Uterus (tissue), 4 donors: Measurements from ENCODE around the gene KMT2C. TPM values are rescaled to one million over a fixed set of nuclear protein-coding genes. Genes with fewer than 3 reads are reported as not detected.
"Not testable (repeated sequence)": the region's sequence is repeated elsewhere in the genome, so short reads cannot be mapped to it uniquely, and the experiment has no call there.

ENCODE experiments used
- DNase-seq, 2 donors: peaks; one replicate each; pipeline ENCODE4 v3.0.0-alpha.2; 2019 to 2020
- H3K27ac ChIP-seq, 2 donors: fragments of 200-600 bp; sonication (generic); 1 replicate in 1 of 2; 2 replicates in 1 of 2; pipeline ENCODE4 v1.5.1; 2016 to 2018
- H3K27me3 ChIP-seq, 2 donors: fragments of 200-600 bp; sonication (generic); one replicate each; pipeline ENCODE4 v1.5.1; 2018 to 2019; ENCODE audit warnings: control low read depth in 1 of 2
- H3K36me3 ChIP-seq, 2 donors: fragments of 200-600 bp; sonication (generic); one replicate each; pipeline ENCODE4 v1.5.1; 2019; ENCODE audit warnings: control low read depth in 1 of 2
- H3K4me1 ChIP-seq, 2 donors: fragments of 200-600 bp; sonication (generic); one replicate each; pipeline ENCODE4 v1.5.1; 2018 to 2019; ENCODE audit warnings: control low read depth in 1 of 2
- H3K4me3 ChIP-seq, 2 donors: fragments of 200-600 bp; sonication (generic); 1 replicate in 1 of 2; 2 replicates in 1 of 2; pipeline ENCODE4 v1.5.1; 2018 to 2019; ENCODE audit warnings: mild to moderate bottlenecking in 1 of 2
- H3K9me3 ChIP-seq, 2 donors: fragments of 200-600 bp; sonication (generic); one replicate each; pipeline ENCODE4 v1.5.1; 2019; ENCODE audit warnings: control low read depth in 1 of 2
- POLR2A ChIP-seq, 2 donors: fragments of 450-650 bp; IDR thresholded peaks; one replicate each; pipeline ENCODE4 v1.6.1; 2016; ENCODE audit warnings: antibody characterized with exemption in 2 of 2, mild to moderate bottlenecking in 1 of 2, moderate library complexity in 1 of 2
- intact Hi-C: fragments of 100-400 bp; cut with DNase I; formaldehyde crosslinking; loops from one replicate; pipeline ENCODE4 v1.15.1; 2023; ENCODE audit warnings: low total_unique reads
- total RNA-seq, 4 donors: library from RNA; depleted of rRNA in 3 of 4; stranded (reverse); fragments of >200 nt in 3 of 4; gene quantifications; one replicate each; pipeline versions ENCODE4 v1.1.0 to v1.2.4, GENCODE V29; 2014 to 2023
- TF ChIP-seq, protein P1 (sequence below), 4 experiments: fragments of 200-600 bp in 2 of 4; fragments of 450-650 bp in 2 of 4; sonication (generic) in 2 of 4; IDR thresholded peaks; one replicate each; pipeline ENCODE4 v1.5.1; 2016 to 2019; ENCODE audit warnings: antibody characterized with exemption in 4 of 4, mild to moderate bottlenecking in 2 of 4, moderate library complexity in 1 of 4
- donor health status: DM: yes; HTN: yes; CAD: no.

Gene KMT2C
- total RNA-seq, 4 donors from 2014 or later, result 30.5 to 177 (median 90.0) TPM

DNA sequence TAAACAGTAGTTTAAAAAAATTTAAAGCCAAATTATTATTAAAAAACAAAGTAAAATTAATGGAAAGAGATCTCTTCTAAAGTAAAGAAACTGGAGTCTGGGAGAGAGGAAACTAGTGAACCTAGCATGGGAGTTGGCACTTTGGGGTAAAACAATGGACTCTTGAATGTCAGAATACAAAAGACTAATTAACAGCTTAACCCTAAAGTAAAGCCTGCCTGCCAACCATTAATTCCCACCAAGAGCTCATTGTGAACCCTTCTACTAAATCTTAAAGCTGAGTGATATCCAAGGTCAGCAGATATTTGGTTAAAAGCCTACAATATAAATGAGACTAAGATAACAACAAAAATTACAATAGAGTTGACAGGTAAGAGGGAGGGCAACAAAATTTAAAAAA lies 36.5 kb downstream of the KMT2C start:
- no peaks in the 10 kb centered on the region for H3K4me1 ChIP-seq
- H3K27ac ChIP-seq, result no peak overlapping the region
- no peak overlapping the region for H3K4me3 ChIP-seq
- TF ChIP-seq POLR2A (IDR thresholded peaks at IDR 0.05), result no peak
- no peak for DNase-seq
- H3K27me3 ChIP-seq, result no peaks in the 10 kb centered on the region
- no peaks in the 10 kb centered on the region for H3K36me3 ChIP-seq
- intact Hi-C loops, result no loop called here
- H3K9me3 ChIP-seq, result no peaks in the 10 kb centered on the region

DNA sequence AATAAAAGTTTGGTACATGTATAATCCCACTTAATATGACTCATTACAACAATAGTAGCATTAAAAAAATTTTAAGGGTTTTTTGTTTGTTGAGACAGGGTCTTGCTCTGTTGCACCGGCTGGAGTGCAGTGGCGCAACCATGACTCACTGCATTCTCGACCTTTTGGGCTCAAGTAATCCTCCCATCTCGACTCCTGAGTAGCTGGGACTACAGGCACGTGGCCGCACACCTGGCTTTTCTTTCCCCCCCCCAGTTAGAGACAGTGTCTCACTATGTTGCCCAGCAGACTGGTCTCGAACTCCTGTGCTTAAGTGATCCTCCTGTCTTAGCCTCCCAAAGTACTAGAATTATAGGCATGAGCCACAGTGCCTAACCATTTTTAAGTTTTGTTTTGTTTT lies 40.7 kb downstream of the KMT2C start:
- Histone ChIP-seq H3K4me3 (no peak overlapping the region), H3K36me3 (no peaks in the 10 kb centered on the region), H3K4me1 (peaks cover 0 to 3% of the 10 kb centered on the region in 2 donors), H3K9me3 (no peaks in the 10 kb centered on the region), H3K27me3 (no peaks in the 10 kb centered on the region), H3K27ac (no peak overlapping the region)
- TF ChIP-seq, protein P1, sequence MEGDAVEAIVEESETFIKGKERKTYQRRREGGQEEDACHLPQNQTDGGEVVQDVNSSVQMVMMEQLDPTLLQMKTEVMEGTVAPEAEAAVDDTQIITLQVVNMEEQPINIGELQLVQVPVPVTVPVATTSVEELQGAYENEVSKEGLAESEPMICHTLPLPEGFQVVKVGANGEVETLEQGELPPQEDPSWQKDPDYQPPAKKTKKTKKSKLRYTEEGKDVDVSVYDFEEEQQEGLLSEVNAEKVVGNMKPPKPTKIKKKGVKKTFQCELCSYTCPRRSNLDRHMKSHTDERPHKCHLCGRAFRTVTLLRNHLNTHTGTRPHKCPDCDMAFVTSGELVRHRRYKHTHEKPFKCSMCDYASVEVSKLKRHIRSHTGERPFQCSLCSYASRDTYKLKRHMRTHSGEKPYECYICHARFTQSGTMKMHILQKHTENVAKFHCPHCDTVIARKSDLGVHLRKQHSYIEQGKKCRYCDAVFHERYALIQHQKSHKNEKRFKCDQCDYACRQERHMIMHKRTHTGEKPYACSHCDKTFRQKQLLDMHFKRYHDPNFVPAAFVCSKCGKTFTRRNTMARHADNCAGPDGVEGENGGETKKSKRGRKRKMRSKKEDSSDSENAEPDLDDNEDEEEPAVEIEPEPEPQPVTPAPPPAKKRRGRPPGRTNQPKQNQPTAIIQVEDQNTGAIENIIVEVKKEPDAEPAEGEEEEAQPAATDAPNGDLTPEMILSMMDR (IDR thresholded peaks at IDR 0.05), result no peak
- TF ChIP-seq POLR2A (IDR thresholded peaks at IDR 0.05), result no peak
- intact Hi-C loops, result no loop called here
- DNase-seq, result no peak

DNA sequence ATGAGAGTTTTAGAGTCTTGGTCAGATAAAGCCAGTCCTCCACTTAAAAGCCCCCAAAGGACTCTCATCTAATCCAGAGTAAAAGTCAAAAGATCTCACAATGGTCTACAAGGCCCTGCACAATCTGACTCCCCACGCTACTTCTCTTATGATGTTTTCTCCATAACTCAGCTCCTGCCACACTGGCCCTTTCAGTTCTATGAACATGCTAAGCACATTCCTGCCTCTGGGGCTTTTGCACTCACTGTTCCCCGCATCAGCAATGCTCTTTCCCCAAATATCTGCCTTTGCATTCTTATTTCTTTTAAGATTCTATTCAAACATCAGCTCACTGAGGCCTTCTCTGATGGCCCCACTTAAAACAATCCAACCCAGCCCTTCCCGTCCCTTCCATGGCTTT lies 41.6 kb downstream of the KMT2C start:
- H3K36me3 ChIP-seq, H3K4me3 ChIP-seq, intact Hi-C loops, H3K27ac ChIP-seq, H3K4me1 ChIP-seq, H3K9me3 ChIP-seq, H3K27me3 ChIP-seq: not testable (repeated sequence)
- peak in 1 of 2 donors; percentile 36 for DNase-seq
- TF ChIP-seq, protein P1 (IDR thresholded peaks at IDR 0.05), result peak in 3 of 4 experiments; percentile 19 to 55 (median 44)

DNA sequence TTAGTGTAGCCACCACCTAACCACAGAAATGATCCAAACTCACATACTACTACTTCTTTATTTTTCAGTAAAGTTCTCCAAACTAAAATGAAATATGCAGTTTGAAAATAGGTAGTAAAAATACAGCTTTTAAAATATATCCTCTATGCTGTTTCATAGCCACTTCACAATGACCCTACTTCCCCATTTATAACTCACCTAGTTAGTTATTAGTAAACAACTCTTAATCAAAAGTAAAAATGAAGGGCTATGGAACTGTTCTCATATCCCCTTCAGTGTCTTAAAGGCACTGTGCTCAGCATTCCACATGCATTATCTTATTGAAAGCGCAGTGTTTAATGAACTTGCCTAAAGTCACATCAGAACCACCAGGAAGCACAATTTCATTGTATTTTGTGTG lies 43.5 kb downstream of the KMT2C start:
- Histone ChIP-seq H3K4me1 (peaks cover 0 to 3% of the 10 kb centered on the region in 2 donors), H3K27ac (no peak overlapping the region), H3K4me3 (no peak overlapping the region), H3K36me3 (no peaks in the 10 kb centered on the region), H3K9me3 (no peaks in the 10 kb centered on the region), H3K27me3 (no peaks in the 10 kb centered on the region)
- no peak for DNase-seq
- TF ChIP-seq POLR2A (IDR thresholded peaks at IDR 0.05), result no peak
- TF ChIP-seq, protein P1 (IDR thresholded peaks at IDR 0.05), result no peak
- intact Hi-C loops, result no loop called here

DNA sequence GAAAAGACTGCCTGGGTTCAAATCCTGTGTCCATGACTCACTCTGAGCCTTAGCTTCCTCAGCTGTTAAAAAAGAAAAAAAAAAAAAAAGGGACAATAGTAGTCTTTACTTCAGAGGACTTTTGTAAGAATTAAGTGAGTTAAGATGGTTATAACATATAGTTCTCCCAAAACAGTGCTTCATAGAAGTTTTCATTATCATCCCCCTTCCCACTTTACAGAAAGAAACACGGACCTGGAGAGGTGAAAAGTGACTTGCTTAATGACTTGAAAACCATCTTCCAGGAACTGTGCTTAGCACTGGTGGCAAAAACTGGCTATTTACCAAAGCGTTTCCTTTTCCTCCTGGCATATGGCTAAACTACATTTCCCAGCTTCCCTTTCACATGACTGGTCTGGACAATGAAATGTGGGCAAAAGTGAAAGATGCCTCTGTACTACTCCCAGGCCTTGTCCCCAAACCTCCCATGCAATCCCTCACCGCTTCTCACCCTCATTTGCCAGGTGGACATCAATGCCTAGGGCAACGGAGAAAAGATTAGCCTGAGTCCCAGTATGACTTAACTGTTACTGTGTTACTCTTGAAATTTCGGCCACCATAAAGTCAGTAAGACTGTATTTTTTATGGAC lies 49.6 kb downstream of the KMT2C start:
- H3K9me3 ChIP-seq, H3K27ac ChIP-seq, DNase-seq, H3K36me3 ChIP-seq, H3K27me3 ChIP-seq, H3K4me1 ChIP-seq, H3K4me3 ChIP-seq, intact Hi-C loops: not testable (repeated sequence)

DNA sequence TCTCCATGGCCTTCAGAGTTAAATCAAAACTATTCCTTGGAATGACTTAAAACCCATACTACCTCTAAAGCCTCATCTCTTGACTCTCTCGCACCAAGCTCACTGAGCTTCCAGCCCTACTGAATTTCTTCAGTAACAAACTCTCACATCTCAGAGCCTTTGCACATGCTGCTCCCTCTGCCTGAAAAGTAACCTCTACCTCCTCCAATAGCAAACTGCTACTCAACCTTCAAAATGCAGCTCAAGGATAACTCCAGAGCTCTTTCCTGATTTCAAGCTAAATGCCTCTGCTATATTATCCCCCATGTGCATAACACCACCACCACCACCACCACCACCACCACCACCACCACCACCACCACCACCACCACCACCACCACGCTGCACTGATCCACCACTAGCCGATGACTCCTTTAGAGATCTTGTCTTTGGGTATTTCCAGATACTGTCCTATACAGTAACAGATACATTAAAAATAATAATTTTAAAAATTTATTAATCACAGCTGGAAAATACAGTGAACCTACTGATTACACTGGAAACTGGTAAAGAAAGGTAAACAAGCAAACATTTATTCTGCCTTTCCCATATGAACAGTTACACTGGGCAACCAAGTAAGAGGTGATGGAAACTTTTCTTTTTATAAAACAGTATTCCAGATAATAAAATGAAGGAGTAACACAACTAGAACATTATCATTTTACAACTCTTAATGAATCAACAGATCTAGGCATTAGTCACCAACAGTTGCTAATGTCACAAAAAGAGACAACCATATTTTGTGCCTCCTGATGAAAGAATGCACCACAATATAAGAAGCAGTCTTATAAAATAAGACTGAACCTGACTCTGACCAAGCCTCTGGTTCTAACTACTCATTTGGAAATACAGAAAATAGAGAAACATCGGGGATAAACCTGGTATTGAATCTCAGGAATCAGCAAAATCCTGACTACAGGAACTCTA lies 51.3 kb downstream of the KMT2C start:
- DNase-seq, intact Hi-C loops: not testable (repeated sequence)

More for the DNA sequence above, 51.3 kb downstream of the KMT2C start:
- not testable (repeated sequence) for H3K9me3 ChIP-seq, H3K36me3 ChIP-seq, H3K4me1 ChIP-seq, H3K27me3 ChIP-seq, H3K4me3 ChIP-seq, H3K27ac ChIP-seq
